GM18517 (cell line): ENCODE measurements around the gene MRPL55.

Source experiments
- ATAC-seq: cut with Tn5 transposase; IDR thresholded peaks from one replicate; pipeline ENCODE4 v1.9.1; 2021; ENCODE audit warnings: mild to moderate bottlenecking, moderate library complexity; ENCODE audit not compliant: unreplicated experiment

Gene MRPL55

GRCh38 chr1:228073061-228073856 lies 35.8 kb downstream of the MRPL55 start:
- ATAC-seq, result no peak

- no peak for ATAC-seq
Observed at GRCh38 chr1:228072658-228073043, 36.4 kb downstream of the MRPL55 start.

GRCh38 chr1:228071839-228072657 lies 37.1 kb downstream of the MRPL55 start:
- no peak for ATAC-seq

- ATAC-seq, result no peak
Observed at GRCh38 chr1:228070851-228071250, 38.2 kb downstream of the MRPL55 start.

GRCh38 chr1:228070173-228070572 lies 38.9 kb downstream of the MRPL55 start:
- no peak for ATAC-seq

- ATAC-seq, result no peak
Observed at GRCh38 chr1:228068359-228068758, 40.7 kb downstream of the MRPL55 start.

- no peak for ATAC-seq
Observed at GRCh38 chr1:228066891-228067654, 42.0 kb downstream of the MRPL55 start.

- ATAC-seq, result no peak
Observed at GRCh38 chr1:228066416-228066815, 42.7 kb downstream of the MRPL55 start.

GRCh38 chr1:228065543-228066347 lies 43.4 kb downstream of the MRPL55 start:
- no peak for ATAC-seq

- ATAC-seq, result no peak
Observed at GRCh38 chr1:228064741-228065542, 44.2 kb downstream of the MRPL55 start.

GRCh38 chr1:228064296-228064695 lies 44.8 kb downstream of the MRPL55 start:
- ATAC-seq, result no peak

GRCh38 chr1:228063251-228064191 lies 45.6 kb downstream of the MRPL55 start:
- ATAC-seq, result no peak

- ATAC-seq, result no peak
Observed at GRCh38 chr1:228062812-228063211, 46.3 kb downstream of the MRPL55 start.

- no peak for ATAC-seq
Observed at GRCh38 chr1:228062085-228062791, 46.9 kb downstream of the MRPL55 start.

GRCh38 chr1:228061411-228062084 lies 47.6 kb downstream of the MRPL55 start:
- no peak for ATAC-seq

GRCh38 chr1:228060458-228061190 lies 48.5 kb downstream of the MRPL55 start:
- no peak for ATAC-seq
